ENCODE results near the gene MAN1A2.

DNA sequence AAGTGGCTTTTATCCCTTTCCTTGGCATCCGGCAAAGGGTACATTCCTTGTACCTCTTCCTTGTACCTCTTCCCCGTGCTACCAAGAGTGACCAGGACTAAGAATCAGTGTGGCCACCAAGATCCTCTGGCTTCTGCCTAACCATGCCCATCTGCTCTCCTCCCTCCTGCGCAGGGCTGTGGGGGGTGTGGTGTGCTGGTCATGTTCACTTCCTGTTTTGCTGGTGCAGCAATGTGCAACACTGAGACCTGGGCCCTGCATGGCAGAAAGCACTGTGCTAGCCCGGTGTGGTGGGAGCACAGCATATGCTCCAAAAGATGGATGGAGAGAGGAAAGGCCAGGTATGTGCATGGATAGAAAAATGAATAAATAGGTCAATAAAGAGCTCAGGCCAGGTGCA is 205.3 kb downstream of the MAN1A2 start:
- TF ChIP-seq EZH2 (IDR thresholded peaks at IDR 0.05; ENCODE audit: insufficient read depth, poor library complexity, severe bottlenecking) (no peak), EZH2phosphoT487 (IDR thresholded peaks at IDR 0.05; ENCODE audit: insufficient read depth, low read depth) (no peak)
